ENCODE results near the gene SLC40A1.

The SLC40A1 gene

DNA sequence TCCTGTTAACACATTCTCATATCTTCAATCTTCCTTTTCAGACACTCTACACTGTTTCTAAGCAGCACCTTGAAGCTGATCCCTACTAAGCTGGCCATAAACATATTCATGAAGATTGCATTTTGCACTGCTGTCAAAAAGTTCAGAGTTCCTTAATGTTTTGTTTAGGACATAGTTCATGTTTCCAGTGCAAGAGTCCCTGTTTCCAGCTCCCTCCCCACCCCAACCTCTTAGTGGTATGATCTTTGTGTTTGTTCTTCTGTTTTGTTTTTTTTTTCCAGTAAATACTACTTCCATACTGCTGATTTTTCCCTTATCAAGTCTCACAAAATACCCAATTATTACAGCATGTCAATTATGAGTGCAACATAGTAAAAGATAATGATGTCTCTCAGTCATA, 4.1 kb upstream of the SLC40A1 start:
- H3K27me3 Mint-ChIP-seq (ENCODE audit: low read depth): peaks cover 40% of the 10 kb centered on the region
- H3K4me3 Mint-ChIP-seq: no peak overlapping the region
- peaks cover 14% of the 10 kb centered on the region for H3K4me1 Mint-ChIP-seq (ENCODE audit: low read depth)
- peaks cover under 1% of the 10 kb centered on the region for H3K36me3 Mint-ChIP-seq (ENCODE audit: low read depth)
- no peaks in the 10 kb centered on the region for H3K9me3 Mint-ChIP-seq
- H3K27ac Mint-ChIP-seq: no peak overlapping the region

DNA sequence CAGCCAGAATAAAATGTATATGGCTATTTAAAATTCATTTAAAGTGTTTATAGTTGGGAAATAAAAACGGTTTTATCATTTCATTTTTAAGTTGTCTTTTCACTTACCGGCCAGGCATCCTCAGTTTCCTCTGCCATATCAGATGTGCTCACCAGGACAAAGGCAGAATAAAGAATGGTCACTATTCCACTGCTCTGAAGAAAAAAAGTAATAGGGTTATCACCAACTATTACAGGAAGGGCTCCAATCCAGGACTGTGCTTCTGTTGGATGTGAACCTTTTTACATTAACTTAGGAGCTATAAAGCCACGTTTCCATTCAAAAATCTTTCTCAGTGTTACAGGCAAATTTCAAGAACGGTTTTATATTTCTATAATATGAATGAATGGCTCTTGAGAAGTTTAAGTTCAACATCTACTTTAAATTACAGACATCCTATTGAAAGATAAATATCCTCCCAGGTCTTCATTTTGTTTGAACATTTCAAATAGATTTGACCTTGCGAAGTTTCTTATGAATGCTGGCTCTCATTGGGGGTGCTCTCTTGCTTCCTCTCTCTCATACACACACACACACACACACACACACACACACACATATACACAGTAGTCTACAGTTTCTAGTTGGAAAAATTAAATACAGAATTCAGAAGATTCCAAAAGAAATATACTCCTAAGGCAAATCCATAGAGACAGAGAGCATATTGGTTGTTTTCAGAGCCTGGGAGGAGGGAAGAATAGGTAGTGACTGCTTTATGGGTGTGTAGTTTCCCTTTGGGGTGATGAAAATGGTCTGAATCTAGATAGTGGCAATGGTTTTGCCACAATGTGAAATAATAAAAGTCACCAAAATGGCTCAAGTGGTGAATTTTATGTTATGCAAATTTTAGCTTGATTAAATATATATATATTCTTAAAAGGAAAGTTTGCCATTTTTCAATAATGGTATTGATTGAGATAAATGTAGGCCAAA, 2.9 kb upstream of the SLC40A1 start:
- no peak overlapping the region for H3K4me3 Mint-ChIP-seq
- no peaks in the 10 kb centered on the region for H3K9me3 Mint-ChIP-seq
- peaks cover 18% of the 10 kb centered on the region for H3K4me1 Mint-ChIP-seq (ENCODE audit: low read depth)
- H3K27ac Mint-ChIP-seq: no peak overlapping the region
- peaks cover 4% of the 10 kb centered on the region for H3K36me3 Mint-ChIP-seq (ENCODE audit: low read depth)
- H3K27me3 Mint-ChIP-seq (ENCODE audit: low read depth): peaks cover 49% of the 10 kb centered on the region

DNA sequence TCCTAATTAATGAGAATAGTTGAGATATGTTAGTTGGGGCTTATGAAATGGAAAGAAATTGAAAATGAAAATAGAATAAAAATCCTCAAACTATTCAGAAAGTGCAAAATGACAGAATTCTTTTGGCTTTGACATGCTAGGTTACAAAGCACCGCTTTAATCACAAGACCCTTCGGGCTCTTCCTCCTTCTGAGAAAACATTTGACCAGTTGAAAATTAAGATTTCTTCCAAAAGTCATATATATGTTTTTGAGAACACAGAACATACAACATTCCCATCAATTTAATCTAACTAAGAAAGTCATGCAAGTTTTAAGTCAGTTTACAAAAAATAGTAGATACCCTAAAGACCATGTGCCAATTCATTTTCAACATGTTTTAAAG, 2.2 kb upstream of the SLC40A1 start:
- Mint-ChIP-seq H3K9me3 (no peaks in the 10 kb centered on the region), H3K27me3 (ENCODE audit: low read depth) (peaks cover 52% of the 10 kb centered on the region), H3K4me3 (no peak overlapping the region), H3K36me3 (ENCODE audit: low read depth) (peaks cover 4% of the 10 kb centered on the region), H3K27ac (no peak overlapping the region), H3K4me1 (ENCODE audit: low read depth) (peaks cover 18% of the 10 kb centered on the region)

DNA sequence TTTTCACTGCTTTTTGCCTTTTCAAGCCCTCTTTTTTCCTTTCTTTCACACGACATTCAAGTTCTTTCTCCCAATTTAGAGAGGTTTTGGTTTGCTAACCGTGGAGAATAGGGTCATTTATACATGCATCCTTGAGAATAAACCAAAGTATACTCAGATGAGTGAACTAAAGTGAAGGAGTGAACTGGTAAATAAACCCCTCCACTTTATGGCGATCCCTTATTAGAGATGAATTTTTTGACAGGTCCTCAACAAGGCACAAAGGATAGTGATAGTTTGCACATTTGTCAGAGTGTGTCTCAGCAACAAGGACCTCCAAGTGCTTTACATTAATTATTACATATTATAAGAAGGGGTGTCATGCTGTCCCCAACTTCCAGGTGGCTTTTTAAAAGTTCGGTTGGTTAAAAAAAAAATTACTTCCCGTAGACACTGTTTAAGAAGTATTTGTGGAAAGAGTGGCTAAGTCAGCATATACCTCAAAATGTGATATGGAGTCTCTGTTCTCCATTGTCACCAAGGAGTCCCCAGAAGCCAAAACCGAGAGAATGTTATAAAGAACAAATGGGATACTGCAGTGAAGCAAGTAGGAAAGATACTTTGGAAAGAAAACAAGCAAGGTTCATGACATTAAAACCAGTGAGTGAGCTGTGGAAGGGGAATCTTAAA, 1.7 kb upstream of the SLC40A1 start:
- peak overlapping the region; percentile 52 for H3K4me3 Mint-ChIP-seq
- H3K36me3 Mint-ChIP-seq (ENCODE audit: low read depth): peaks cover 4% of the 10 kb centered on the region
- peaks cover 52% of the 10 kb centered on the region for H3K27me3 Mint-ChIP-seq (ENCODE audit: low read depth)
- H3K4me1 Mint-ChIP-seq (ENCODE audit: low read depth): peaks cover 18% of the 10 kb centered on the region
- H3K9me3 Mint-ChIP-seq: no peaks in the 10 kb centered on the region
- H3K27ac Mint-ChIP-seq: no peak overlapping the region

DNA sequence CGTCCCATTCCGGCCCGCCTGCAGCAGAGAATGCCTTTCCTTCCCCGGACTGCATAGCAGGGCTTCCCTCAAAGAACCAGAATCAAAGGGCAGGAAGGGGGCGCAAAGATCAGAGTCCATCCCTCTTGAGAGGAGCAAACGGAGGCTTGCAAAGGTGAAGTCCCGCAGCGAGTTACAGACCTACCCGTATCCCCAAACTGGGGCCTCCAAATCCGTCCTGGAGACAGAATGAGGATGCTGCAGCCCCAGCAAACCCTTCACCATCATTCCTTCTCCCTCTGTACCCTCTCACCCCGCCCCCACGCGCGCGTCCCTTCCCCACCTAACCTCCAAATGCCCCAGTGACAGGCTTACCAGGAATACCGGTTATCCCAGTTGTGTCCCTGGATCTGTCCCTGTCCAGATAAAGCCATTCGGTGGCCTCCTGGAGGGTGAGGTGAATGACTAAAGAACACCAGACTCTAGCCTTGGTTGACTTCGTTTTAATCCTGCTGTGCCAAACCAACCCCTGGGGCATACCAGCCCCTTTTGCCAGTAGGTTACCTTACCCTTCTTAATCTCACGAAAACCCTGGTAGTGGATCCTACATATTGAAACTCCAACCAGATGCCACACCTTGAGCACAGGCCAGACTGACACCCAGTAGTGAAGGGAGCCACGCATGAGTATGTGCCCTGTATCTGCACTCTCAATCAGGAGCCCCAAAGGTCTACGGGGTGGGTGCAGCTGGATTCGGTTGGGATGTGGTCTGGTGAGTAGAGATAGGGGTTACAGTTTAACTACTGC, 961 bp upstream of the SLC40A1 start:
- Mint-ChIP-seq H3K27ac (no peak overlapping the region), H3K36me3 (ENCODE audit: low read depth) (peaks cover 4% of the 10 kb centered on the region), H3K27me3 (ENCODE audit: low read depth) (peaks cover 52% of the 10 kb centered on the region), H3K4me3 (peak overlapping the region; percentile 59), H3K4me1 (ENCODE audit: low read depth) (peaks cover 18% of the 10 kb centered on the region), H3K9me3 (no peaks in the 10 kb centered on the region)

DNA sequence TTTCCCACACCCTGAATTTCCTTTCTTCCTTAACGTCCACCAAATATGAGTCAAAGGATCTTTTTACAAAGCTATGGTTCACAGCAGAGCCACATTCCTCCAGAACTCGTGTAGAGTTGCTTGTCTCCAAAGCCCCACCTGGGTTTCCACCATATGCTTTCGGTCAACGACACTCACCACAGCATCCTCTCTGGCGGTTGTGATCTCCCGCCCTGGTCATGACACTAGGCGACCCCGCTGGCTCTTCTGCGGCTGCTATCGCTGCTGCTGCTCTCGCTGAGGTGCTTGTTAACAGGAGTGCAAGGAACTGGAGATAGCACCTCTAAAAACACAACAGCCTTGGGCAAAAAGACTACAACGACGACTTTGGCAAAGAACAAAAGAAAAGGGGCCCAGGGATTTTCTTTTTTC, 340 bp downstream of the SLC40A1 start:
- peaks cover 49% of the 10 kb centered on the region for H3K27me3 Mint-ChIP-seq (ENCODE audit: low read depth)
- peak overlapping the region; percentile 49 for H3K27ac Mint-ChIP-seq
- peak overlapping the region; percentile 86 for H3K4me3 Mint-ChIP-seq
- no peaks in the 10 kb centered on the region for H3K9me3 Mint-ChIP-seq
- peaks cover 4% of the 10 kb centered on the region for H3K36me3 Mint-ChIP-seq (ENCODE audit: low read depth)
- peaks cover 18% of the 10 kb centered on the region for H3K4me1 Mint-ChIP-seq (ENCODE audit: low read depth)

DNA sequence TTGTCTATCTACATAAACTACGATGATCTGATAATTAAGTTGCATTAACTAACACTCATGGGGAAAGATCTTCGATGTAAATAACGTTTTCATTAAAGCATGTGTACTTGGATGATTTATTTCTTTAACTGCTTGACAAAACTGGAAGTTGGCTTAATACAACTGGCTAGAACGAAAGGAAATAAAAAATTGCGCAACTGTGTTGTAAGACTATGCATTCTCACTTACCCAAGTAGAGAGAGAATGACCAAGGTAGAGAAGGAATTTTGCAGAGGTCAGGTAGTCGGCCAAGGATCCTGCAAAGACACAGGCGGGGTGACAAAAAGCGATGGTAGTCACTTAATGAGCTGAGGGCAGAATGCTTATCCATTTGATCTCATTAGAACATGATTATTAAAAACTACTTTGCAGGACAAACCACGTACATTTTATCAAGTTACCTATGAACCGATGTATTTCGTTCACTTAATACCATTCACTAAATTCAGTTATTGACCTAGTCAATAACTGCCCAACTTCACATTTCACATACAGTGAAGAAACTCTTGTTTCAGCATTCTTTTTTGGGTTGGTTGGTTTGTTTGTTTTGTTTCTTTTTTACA, 900 bp downstream of the SLC40A1 start:
- Mint-ChIP-seq H3K9me3 (no peaks in the 10 kb centered on the region), H3K4me3 (peak overlapping the region; percentile 86), H3K27me3 (ENCODE audit: low read depth) (peaks cover 46% of the 10 kb centered on the region), H3K36me3 (ENCODE audit: low read depth) (peaks cover 4% of the 10 kb centered on the region), H3K27ac (peak overlapping the region; percentile 18), H3K4me1 (ENCODE audit: low read depth) (peaks cover 18% of the 10 kb centered on the region)

DNA sequence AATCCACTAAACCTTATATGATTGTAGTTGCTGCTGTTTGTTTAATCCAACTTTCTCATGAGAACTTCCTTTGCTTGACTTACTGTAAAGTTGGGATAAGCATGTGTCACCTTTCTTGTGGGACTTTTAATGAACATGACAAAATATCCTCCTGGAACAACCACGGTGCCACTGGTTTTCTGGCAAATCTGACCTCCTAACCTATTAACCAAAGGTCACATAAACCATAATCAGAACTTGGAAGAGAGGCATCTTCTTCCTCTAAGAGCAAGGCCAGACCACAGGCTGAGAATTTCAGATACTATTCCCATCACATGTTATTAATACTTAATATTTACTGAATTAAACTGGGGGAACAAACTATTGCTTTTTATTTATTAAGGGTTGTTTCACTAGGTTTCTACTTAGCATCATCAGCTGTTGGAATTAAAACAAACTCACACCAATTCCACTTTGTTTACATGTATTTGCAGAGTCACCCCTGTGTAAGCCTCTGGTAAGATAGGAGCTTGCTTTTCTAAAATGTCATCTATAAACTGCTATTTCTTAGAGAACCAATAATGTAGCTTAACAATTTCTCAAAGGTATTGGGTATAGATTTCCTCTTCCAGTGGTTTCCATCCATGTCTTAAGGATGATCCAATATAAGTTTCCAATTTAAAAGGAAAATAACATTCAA, 2.2 kb downstream of the SLC40A1 start:
- H3K4me1 Mint-ChIP-seq (ENCODE audit: low read depth): peaks cover 18% of the 10 kb centered on the region

DNA sequence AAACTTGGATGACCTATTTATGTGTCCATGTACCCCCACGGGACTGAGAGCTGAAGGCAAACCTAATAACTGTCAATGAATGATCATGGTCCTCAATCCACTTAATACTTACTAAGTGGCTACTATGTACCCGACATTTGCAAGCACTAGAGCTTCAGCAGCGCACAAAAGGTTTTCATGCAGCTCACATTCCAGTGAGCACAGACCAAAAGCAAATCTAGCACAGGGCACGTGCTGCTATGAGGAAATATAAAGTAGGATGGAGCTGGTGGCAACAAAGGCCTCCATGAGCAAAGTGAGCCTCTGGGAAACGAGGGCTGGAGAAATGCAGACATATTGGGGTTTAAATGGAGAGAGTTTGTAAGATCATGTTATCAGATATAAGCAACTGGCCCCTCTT, 3.5 kb downstream of the SLC40A1 start:
- Mint-ChIP-seq H3K4me3 (no peak overlapping the region), H3K4me1 (ENCODE audit: low read depth) (peaks cover 16% of the 10 kb centered on the region), H3K27ac (no peak overlapping the region), H3K9me3 (no peaks in the 10 kb centered on the region), H3K27me3 (ENCODE audit: low read depth) (peaks cover 31% of the 10 kb centered on the region), H3K36me3 (ENCODE audit: low read depth) (peaks cover 4% of the 10 kb centered on the region)

More for the DNA sequence above, 2.2 kb downstream of the SLC40A1 start:
- Mint-ChIP-seq H3K27me3 (ENCODE audit: low read depth) (peaks cover 43% of the 10 kb centered on the region), H3K9me3 (no peaks in the 10 kb centered on the region), H3K36me3 (ENCODE audit: low read depth) (peaks cover 4% of the 10 kb centered on the region), H3K4me3 (no peak overlapping the region), H3K27ac (no peak overlapping the region)

DNA sequence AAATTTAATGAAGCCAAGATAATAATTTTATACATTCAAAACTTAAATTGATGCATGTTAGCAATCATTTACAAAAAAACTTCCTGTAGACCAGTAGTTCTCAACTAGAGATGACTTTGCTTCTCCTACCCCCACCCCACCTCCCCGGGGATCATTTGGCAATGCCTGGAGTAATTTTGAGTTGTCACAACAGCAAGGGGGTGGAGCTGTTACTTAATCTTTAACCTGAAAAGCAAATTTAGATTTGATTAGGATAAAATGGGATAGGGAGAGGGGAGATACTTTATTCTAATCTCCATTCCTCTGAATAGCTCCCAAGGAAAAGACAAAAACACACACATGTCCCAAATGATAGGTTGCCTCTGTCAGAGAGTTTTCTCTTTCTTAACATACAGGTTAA, 4.2 kb downstream of the SLC40A1 start:
- Mint-ChIP-seq H3K4me1 (ENCODE audit: low read depth) (peaks cover 12% of the 10 kb centered on the region), H3K27me3 (ENCODE audit: low read depth) (peaks cover 24% of the 10 kb centered on the region), H3K9me3 (no peaks in the 10 kb centered on the region), H3K36me3 (ENCODE audit: low read depth) (peaks cover 4% of the 10 kb centered on the region), H3K27ac (no peak overlapping the region), H3K4me3 (no peak overlapping the region)

DNA sequence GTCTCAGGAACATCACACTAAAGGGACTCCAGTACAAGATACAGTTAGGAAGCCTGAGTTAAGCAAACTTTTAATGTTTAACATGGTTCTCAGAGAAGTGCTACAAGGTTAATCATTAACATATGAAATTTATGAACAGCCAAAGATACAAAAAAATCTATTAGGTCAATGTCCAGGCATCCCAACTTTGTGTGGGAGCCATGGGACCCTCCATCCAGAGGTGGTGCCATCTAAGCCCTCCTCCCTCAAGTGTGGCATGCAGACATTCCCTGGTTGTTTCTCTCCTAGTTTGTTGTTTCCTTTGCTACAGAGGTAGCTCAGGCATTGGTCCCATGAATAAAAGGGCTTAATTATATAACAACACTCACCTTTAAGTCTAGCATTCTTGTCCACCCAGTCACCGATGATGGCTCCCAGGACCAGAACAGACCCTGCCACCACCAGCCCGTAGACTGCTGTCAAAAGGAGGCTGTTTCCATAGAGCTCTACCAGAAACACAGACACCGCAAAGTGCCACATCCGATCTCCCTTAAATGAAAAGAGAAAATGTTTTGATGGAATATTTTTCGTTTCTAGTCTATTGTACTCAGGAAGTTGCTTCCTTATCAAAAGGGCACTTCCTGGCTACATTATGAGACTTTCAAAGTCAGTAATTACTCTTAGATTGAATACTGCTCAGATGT, 5.7 kb downstream of the SLC40A1 start:
- peaks cover 14% of the 10 kb centered on the region for H3K27me3 Mint-ChIP-seq (ENCODE audit: low read depth)
- no peak overlapping the region for H3K4me3 Mint-ChIP-seq
- peaks cover 4% of the 10 kb centered on the region for H3K36me3 Mint-ChIP-seq (ENCODE audit: low read depth)
- no peak overlapping the region for H3K27ac Mint-ChIP-seq
- no peaks in the 10 kb centered on the region for H3K9me3 Mint-ChIP-seq
- H3K4me1 Mint-ChIP-seq (ENCODE audit: low read depth): peaks cover 5% of the 10 kb centered on the region

DNA sequence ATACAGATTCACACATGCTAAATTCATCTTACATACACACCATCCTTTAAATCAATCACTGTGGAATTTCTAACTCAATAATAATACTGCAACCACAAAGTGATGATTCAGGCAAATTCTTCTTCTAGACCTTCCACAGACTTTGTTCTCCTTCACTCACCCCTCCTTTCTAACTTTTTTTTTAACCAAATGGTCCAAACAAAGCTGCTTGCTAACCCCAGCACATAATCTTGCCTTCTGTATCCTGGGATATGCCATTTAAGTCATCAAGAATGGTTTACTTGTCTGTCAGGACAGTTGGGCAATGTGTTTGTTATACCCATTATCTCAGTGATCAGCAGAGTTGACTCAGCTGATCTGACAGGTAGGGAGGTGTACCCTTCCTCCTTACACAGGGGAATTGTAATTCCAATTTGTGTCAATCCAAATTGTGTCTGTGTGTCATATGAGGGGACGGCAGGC, 10.0 kb downstream of the SLC40A1 start:
- H3K27ac Mint-ChIP-seq: no peak overlapping the region
- no peak overlapping the region for H3K4me3 Mint-ChIP-seq
- H3K36me3 Mint-ChIP-seq (ENCODE audit: low read depth): no peaks in the 10 kb centered on the region
- H3K27me3 Mint-ChIP-seq (ENCODE audit: low read depth): no peaks in the 10 kb centered on the region
- H3K9me3 Mint-ChIP-seq: peaks cover 3% of the 10 kb centered on the region
- peaks cover 10% of the 10 kb centered on the region for H3K4me1 Mint-ChIP-seq (ENCODE audit: low read depth)

DNA sequence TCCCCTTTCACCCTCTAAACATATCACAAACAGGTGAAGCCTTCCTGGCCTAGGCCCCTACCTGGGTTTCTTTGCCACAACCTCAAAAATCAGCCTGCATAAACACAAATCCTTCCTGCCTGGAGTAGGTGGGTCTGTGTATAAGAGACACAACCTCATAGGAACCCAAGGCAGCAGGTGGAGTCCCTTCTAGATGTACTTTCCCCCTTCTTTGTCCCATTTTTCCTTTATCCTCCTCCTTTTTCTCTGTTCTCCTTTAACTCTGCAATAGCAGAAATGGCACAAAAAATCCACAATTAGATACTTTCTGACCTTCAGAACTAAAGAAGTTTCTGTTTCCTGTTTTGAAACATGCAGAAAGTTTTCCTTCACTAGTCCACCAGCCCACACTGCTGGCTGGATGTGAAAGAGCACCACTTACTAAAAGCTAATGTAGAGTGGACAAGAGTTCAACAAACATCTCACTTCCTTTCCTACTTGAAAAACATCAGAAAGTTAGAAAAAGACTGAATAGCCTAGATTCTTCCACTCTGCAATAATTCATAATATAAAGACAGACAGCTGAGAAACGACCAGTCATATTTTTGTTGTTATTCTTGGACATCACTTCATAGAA, 11.2 kb downstream of the SLC40A1 start:
- H3K27me3 Mint-ChIP-seq (ENCODE audit: low read depth): no peaks in the 10 kb centered on the region
- no peak overlapping the region for H3K27ac Mint-ChIP-seq
- peaks cover 10% of the 10 kb centered on the region for H3K4me1 Mint-ChIP-seq (ENCODE audit: low read depth)
- peaks cover 3% of the 10 kb centered on the region for H3K9me3 Mint-ChIP-seq
- peaks cover 2% of the 10 kb centered on the region for H3K36me3 Mint-ChIP-seq (ENCODE audit: low read depth)
- H3K4me3 Mint-ChIP-seq: no peak overlapping the region
